ENCODE measurements around the gene BRSK1.

The BRSK1 gene

DNA sequence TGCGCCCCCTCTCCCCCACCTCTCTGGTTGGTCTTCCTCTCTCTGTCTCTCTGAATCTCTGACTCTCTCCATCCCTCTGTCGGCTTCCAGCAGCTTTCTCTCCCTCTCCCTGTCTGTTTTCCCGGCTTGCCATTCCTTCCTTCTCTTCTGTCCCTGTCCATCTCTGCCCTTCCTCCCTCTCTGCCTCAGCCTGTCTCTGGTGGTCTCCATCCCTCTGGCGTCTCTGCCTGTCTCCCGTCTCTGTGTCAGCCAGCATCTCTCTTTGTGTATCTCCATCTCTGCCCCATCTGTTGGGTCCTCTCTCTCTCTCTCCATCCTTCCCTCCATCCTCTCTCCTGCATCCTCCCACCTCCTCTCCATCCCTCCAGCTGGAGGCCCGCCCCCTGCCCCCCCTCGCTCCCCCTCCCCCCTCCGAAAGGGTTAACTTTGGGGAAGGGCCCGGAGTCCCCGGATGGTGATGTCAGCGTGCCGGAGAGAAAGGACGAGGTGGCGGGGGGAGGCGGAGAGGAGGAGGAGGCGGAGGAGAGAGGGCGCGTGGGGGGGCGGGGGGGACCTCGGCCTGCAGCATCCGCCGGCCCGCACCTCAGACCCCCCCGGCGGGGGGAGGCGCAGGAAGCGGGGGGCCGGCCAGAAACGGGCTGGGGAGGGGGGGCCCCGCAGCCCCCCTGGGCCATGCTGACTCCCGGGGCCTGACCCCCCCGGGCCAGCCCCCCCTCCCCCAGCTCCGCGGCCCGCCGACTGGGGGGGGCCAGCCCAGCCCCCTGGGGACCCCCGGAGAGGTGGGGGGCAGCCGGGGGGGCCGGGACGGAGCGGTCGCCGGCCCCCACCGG, at the start of gene BRSK1:
Gene BRSK1 (plus strand): TSS at position 450 of the 830 bp plus-strand sequence. CDS start 446 bp downstream, outside the sequence.
- no peak for DNase-seq

DNA sequence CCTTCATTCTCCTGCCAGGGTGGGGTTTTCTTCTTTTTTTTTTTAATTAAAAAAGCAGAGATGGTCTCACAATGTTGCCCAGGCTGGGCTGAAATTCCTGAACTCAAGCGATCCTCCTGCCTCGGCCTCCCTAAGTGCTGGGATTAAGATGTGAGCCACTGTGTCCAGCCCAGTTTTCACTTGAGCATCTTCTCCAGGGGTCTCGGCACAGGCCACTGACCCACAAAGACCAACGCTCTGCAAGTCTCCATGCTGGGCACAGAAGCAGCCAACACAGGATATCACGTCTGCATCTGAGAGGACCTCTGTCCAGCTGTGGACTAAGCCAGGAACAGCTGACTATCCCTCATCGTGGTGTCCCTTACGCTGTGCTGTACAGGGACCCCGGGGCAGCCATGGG, 45.8 kb upstream of the BRSK1 start:
- DNase-seq, result no peak

DNA sequence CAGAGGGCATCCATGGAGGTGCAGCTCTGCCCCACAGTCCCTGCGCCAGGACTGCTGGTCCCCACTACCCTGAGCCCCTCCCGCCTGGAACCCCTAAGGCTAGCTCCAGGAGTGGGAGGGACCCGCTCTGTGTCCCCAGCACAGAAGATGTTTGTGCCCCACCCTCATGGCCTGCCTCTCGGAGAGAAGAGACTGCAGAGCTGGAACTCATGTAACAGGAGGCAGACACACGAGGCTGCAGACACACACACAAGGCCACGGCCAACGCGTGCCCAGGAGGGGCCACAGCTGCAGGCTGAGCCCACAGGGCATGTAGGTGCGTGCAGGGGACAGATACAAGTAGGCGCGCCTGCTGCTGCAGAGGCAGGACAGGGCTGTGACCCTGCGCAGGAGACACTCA, 44.8 kb upstream of the BRSK1 start:
- no peak for DNase-seq

DNA sequence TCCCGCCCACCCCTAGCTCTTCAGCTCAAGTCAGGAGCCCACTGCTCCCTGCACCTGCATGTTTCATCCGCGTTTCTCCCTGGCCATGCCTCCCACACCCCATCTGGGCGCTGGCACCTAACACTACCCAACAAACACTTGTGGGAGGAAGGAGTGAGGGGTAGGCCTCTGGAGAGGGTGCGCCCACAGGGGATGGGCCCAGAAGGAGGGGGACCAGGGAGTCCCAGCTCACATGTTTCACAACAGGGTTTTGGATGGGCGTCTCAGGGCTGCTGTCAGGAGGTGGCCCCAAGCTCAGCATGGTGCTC, 43.1 kb upstream of the BRSK1 start:
- DNase-seq, result no peak

DNA sequence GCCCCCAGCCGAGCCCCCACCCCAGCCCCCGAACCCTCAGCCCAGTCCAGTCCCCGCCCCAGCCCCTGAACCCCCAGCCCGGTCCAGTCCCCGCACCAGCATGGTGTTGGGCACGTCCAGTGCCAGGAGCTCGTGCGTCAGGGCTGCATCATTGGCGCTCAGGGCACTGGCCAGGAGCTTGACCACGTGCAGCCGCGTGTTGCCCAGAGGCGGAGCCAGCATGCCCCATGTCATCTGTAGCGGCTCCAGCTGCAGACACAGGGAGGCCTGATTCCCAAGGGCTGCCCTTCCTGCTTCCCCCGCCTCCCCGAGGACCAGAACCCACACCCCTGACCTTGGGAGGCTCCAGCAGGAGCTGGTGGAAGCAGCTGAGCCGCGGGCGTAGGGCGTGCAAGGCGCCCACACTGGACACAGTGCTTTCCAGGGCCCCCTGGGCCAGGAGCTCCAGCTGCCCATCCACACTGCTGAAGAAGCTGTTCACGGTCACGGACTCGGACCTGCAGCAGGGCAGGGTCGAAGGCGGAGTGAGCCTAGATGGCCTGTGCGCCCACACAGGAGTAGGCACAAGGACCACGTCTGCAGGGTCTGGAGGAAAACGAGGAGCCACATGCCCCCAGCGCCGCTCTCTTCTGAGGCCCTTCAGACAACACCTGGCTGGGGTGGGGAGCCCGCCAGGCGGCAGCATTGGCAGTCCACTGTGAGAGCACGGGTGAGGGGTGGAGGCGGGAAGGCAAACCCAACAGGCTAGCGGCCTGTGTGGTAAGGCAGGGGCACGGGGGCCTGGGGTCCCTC, 42.5 kb upstream of the BRSK1 start:
- DNase-seq, result no peak

DNA sequence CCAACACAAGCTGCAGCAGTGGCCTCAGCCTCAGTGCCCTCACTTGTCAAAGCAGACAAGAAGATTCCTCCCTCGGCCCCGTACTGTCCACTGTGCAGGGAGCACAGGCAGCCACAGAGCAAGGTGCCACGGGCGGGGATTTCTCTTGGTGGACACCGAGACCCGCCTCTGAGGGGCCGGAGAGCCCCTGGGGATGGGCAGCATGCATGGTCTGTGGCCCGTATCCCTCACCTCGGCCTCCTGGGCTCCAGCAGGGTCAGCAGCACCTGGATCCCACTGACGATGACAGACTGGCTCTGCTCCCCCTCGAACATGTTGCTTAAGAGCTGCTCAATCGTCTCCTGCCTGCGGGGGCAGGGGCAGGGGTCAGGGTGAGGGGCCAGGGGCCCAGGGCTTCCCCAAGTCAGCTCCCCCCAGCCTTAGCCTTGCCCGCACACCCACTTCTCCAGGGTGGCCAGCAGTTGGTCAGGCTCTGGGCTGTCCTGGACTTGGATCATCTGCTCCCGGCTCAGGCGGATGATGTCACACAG, 41.8 kb upstream of the BRSK1 start:
- no peak for DNase-seq

DNA sequence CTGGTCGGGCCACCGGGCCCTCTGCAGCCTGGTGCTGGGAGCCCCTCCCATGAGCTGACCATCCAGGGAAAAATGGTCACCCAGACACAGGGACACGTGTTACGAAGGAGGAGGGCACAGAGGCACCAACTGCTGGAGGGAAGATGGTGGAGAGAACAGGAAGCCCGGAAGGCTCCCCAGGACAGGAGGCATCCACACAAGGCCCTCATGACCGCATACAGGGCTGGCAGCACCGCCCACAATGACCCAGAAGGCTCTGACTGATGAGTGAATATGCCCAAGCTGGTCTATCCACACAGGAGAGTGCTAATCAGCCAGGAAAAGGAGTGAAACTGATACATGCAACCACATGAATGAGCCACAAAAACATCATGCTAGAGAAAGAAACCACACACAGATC, 41.3 kb upstream of the BRSK1 start:
- DNase-seq, result no peak

DNA sequence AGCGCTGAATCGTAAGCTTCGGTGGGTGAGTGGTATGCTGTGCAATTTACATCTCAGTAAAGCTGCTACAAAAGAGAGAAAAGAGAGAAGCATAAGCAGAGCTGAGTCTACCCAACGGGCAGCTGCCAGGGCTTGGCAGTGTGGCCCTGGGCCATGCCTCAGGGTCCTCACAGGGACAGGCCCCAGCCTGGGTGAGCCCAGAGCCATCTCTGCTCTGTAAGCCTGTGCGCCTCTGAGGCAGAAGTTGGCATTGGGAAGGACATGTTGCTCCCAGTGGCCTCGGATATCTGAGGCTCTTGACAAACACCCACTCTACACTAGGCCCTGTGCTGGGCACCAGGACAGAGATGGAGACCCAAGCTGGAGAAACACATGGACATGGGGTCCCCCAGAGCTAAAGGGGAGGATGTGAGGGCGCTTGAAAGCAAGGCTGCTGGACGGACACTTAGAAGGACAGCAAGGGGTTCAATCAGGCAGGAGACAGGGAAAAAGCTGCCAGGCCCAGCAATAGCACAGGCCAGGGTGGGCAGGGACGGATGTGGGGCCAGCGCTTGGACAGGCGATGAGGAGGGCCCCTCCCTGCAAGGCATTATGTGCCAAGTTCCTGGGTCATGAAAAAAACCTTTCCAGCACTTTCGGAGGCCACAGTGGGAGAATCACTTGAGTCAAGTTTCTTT, 39.7 kb upstream of the BRSK1 start:
- no peak for DNase-seq

DNA sequence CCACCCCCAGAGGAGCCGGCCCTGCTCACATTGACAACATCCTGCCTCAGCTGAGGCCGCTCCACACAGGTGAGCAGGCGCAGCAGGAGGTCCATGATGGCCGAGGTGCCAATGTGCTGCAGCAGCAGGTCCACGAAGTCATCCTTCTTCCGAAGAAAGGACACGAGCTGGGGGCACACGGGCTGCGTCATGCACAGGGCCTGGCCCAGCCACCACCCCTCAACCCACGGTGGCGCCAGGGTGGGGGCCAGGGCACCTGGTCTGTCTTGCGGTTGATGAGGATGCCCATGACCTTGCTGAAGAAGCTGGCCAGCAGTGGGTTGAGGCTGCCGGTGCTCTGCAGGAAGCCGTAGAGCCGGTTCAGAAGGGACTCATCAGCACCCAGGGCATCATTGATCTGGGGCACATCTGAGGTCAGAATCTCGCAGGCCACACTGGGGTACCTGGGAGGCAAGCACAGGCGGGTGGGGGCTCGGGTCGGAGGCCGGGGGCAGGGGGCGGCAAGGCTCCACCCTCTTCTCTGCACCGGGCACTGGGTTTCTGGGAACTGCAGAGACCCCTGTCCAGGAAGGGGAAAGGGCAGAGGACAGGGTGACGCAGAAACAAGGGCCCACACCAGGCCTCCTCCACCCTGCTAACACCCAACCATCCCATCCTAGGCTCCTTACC, 38.4 kb upstream of the BRSK1 start:
- no peak for DNase-seq

DNA sequence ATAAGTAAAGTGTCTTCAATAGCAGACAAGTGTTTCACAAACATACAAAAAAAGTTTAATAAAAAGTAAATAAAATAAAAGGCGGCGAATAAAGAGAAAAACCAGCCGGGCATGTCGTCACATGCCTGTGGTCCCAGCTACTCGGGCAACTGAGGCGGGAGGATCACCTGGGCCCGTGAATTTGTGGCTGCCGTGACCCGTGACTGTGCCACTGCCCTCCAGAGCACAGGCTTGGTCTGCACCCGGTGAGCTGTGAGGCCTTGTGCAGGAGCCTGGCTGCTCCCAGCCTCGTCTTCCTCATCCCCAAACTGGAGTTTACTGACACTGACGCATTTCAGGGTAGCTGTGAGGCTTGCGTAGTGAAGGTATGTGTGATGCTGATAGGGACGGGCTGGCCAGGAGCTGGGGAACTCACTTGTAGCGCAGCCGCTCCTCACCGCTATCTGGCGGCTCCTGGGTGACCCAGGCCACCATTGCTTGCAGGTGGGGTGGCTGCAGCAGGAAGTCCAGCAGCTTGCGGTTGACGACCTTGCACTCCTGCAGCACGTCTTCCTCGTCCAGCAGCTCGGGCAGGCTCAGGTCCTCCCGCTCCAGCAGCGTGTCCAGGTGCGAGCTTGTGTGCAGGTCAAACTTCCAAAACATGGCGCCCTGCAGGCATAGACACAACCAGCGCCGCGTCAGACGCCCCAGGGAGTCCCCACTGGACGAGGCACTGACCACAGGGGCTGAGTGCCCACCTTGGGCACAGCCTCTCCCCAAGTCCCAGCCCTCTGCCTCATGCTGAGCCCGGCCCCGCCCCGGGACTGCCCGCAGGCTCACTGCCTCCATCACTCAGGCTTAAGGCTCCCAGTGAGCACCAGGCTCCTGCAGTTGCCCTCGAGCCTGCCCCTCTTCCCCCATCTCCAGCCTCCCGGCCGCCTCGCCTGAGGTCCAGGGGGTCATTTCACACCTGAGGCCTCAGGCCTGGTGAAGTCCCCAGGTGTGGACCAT, 37.0 kb upstream of the BRSK1 start:
- DNase-seq, result no peak

DNA sequence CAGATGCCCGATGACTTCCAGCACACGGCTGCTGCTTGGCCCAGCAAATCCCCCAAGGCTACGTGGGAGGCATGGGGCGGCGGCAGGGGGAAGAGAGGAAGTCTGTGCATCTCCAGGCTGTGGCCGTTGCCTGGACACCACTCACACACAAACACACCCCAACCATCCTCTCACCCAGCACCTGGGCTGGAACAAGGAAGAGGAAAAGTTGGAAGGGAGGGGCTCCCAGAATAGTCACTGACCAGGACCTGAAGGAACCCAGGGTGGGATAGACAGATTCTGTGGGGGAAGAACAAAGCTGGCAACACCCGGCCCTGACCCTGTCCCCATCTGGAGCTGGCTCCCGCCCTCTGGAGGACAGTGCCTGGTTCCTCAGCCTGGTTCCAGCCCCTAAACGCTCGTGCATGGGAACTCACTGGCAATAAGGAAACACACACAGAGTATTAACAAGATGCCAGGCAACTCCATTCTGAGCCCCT, 36.1 kb upstream of the BRSK1 start:
- DNase-seq, result no peak

DNA sequence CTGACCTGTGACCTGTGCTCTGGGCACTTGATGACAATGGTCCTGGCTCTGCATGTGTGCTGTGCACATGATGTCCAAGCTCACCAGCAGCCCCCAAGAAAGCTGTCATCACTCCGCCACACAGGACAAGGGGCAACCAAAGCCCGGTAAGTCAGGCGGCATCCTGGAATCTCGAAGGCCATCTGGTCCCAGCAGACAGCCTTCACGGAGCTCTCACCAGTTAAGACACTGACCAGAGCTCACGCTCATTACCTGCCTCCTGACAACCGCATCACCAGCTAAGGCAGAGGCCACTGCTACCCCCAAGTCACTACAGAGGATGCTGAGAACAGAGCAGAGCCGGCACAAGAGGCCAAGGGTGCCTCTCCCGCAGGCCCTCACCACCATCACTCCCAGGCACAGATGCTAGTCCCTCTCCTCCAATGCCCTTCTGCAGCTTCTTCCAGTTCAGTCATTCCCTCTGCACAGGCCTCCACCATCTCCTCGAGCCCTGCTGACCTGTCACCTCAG, 35.6 kb upstream of the BRSK1 start:
- DNase-seq, result no peak

DNA sequence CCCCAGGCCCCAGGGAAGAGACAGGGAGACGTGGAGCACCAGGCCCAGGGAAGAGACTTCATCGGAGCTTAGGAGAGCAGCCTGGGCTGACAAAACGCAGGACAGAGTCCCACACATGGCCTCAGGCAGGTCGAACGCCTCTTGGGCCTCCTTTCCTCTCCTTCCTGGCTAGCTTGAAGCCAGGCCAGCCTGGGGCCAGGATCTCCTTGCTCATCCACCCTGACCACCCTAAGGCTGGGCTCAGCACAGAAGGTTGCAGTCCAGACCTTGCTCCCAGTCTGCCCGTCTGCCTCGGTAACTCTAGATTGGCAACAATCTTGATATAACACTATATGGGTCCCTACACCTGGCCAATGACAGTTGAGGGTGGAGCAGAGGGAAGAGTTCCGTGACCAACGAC, 35.1 kb upstream of the BRSK1 start:
- no peak for DNase-seq

DNA sequence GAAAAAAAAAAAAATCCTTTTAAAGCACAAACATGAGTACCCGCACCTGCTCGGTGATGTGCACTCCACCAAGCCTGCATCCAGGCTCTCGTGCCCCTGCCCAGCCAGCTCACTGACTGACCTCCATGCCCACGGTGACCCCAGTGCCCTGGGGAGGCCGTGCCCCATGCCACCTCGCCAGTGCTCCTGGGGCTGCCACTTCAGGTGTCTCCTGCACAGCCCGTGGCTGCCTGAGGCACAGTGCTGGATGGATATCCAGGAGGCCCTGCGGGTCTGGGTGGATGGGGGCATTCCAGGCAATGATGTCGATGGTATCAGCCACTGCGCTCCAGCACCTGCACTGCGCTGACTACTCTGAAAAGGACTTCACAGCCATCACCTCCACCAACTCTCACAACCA, 34.0 kb upstream of the BRSK1 start:
- no peak for DNase-seq

DNA sequence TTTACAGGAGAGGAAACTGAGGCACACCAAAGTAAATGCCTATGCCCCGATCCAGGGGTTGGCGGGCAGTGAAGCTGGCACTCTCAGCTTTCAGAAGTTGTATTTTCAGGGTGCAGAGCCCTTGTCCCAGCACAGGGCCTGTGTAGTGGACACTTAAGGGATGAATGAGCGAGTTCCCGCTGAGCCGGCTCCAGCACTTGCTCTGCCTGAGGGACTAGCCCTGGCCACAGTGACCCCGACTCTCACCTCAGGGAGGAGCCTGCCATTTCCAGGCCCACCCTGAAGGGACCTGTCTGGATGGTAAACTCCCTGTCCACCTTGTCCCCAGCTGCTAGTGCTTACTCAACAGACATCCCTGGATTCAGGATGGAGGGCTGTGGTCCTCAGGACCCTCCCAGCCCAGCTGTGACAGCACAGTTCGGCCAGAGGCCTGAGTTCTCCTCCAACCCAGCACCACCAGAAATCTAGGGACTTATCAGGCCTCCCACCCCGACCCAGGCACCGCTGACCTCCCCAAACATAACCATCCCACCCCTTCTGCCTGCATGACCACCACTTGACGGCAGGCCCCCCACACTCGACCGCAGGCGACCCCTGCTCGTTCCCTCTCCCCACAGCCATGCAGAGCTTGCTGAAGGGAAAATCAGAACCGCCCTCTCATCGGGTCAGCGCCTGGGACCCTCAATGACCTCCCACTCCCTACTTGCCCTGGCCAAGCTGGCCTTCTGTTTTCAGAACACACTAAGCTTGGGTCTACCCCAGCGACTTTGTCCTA, 33.3 kb upstream of the BRSK1 start:
- DNase-seq, result no peak

DNA sequence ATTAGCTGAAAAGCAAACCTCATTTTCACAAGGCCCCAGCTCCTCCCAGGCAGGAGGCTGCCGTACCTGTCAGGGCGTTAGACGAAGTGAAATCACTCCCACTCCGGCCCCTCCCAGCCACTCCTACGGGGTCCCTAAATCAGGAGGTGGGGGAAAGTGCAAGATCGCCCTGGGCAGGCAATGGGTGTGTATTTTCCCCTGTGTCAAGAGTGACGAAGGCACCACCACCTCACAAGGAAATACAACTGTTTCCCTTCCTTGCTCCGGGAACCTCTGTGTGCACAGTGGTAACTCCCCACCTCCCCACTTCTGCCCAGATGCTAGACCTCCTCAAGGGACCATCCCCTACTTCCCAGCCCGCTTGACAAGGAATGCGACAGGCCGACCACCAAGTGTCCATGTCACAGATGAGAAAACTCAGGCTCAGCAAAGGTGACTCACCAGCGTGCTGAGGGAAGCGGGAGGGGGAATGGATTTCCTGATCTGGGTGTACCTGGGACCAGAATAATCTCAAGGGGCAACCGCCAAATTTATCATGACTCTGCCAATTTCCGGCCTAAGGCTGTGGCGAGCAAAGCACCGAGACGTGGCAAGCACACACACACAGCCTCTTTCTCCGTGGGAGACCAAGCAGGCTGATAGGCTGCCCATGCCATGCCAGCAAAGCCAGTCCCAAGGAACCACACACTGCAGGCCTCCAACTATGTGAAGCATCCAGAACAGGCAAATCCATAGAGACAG, 32.3 kb upstream of the BRSK1 start:
- DNase-seq, result peak; percentile 73

DNA sequence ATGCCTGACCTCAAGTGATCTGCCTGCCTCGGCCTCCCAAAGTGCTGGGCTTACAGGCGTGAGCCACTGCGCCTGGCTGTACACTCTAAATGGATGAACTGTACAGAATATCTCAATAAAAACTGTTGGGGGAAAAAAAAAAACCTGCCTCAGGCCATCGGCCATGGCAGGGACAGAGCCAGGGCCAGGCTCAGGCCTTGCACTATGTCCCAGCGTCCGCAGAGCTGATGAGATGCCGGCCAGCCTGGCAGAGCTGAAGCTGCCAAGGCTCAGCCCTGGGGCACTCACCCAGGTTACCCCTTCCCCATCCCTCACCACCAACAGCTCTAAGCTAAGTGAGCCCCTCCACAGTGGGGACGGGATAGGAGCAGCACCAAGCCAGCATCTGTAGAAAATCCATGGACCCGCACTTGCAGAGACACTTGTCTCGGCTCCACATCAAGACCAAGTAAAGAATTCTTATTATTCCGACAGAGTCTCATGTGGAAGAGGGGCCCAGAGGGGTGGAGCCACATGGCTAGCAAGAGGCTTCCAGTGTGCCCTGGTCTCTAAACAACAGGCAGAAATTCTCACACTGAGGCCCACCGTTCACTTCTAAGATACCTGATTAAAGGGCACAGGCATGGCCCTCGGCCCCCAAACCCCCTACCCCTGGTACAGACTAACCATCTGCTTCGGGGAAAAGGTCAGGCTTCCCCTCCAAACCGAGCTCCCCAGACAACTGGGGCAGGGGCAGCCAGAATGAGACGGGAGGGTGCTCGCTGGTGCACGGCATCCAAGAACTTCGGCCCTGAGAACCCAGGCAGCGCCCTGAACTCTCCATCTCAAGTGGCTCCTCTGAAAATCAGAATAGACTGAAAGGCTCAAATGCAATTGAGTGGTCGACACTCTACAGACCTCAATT, 30.8 kb upstream of the BRSK1 start:
- no peak for DNase-seq

DNA sequence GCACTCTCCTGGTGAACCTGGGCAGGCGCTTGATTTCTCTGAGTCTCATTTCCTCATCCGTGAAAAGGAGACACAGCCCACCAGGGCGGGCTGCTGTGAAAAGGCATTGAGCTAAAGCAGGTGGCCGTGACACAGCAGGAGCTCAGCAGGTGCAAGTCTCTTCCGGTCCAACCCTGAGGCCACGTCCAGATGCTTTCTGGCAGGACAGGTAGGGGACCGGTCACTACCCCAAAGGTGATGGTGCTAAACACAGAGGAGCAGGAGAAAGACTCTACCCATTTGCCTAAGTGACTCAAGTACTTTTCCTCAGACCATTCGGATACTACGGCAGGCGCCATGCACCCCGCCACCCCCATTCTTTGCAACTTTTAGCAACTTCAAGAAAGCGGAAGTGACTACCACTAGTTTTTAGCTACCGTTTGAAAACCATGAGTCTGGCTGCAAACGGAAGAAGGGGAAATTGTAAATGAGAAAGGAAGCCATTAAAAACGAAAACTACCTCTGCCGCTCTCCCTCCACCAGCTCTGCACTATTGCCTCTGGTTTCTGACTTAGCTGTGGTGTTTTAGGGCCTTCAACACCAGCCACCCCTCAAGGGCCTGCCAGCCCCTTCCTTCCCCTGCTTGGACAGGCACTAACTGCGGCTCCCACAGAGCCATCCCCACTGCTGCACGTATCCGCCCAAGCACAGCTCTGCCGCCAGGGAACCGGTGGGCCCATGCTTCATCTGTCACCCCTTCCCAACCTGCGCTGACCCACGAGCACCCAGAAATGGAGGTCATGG, 29.8 kb upstream of the BRSK1 start:
- DNase-seq, result peak; percentile 82

Data from KG1 (cell line).